SK-N-SH (cell line): Measurements from ENCODE around the gene EVL. TPM values are rescaled to one million over a fixed set of nuclear protein-coding genes. Genes with fewer than 3 reads are reported as not detected.

Experiments
- CTCF ChIA-PET: fragments of 300-600, 350-600 bp; formaldehyde crosslinking; extraction: SDS; loops from one replicate; lab custom pipeline; 2021; lab: Yijun Ruan, JAX
- POLR2A ChIA-PET: fragments of 350-600 bp; sonication (Branson Sonifier 250); formaldehyde crosslinking; extraction: SDS; loops from one replicate; lab custom pipeline; 2020; ENCODE audit warnings: antibody characterized with exemption, inconsistent platforms; lab: Yijun Ruan, JAX
- DNase-seq: peaks from one replicate; pipeline ENCODE4 v3.0.0; 2012
- H2AFZ ChIP-seq: fragments of 200-600 bp; sonication (generic); 2 replicates; pipeline ENCODE4 v1.8.1; 2016; ENCODE audit warnings: antibody characterized with exemption, mild to moderate bottlenecking, low read depth
- H3F3A ChIP-seq: fragments of 200-600 bp; sonication (generic); replicated peaks from 2 replicates; pipeline ENCODE3; 2016; ENCODE audit warnings: antibody characterized with exemption, mild to moderate bottlenecking; ENCODE audit not compliant: insufficient read depth
- H3K27ac ChIP-seq, 2 experiments: fragments of 200-500 bp in 1 of 2; fragments of 200-600 bp in 1 of 2; sonication (Bioruptor generic) in 1 of 2; sonication (generic), shearing (Covaris generic) in 1 of 2; 2 replicates each; pipeline versions ENCODE4 v1.5.1 to v1.6.1; 2014 to 2016; ENCODE audit warnings: low read depth in 2 of 2, inconsistent platforms in 1 of 2, low read length in 1 of 2, mild to moderate bottlenecking in 1 of 2, mixed read lengths in 1 of 2
- H3K27me3 ChIP-seq: fragments of 200-600 bp; sonication (generic), shearing (Covaris generic); 2 replicates; pipeline ENCODE4 v1.6.1; 2016; ENCODE audit warnings: mixed run types; ENCODE audit not compliant: insufficient read depth
- H3K36me3 ChIP-seq, 2 experiments: fragments of 200-500 bp in 1 of 2; fragments of 200-600 bp in 1 of 2; sonication (Bioruptor generic) in 1 of 2; sonication (generic) in 1 of 2; replicated peaks in 1 of 2; 2 replicates each; pipeline versions ENCODE3 to v1.5.1; 2014 to 2016; ENCODE audit warnings: low read length in 1 of 2, mild to moderate bottlenecking in 1 of 2; ENCODE audit not compliant: insufficient read depth in 2 of 2, control insufficient read depth in 1 of 2
- H3K4me1 ChIP-seq, 2 experiments: fragments of 200-500 bp in 1 of 2; fragments of 200-600 bp in 1 of 2; sonication (Bioruptor generic) in 1 of 2; sonication (generic), shearing (Covaris generic) in 1 of 2; 2 replicates each; pipeline versions ENCODE4 v1.5.1 to v1.6.1; 2014 to 2016; ENCODE audit warnings: low read depth in 1 of 2, low read length in 1 of 2, mixed run types in 1 of 2; ENCODE audit not compliant: insufficient read depth in 2 of 2, control insufficient read depth in 1 of 2
- H3K4me2 ChIP-seq: fragments of 200-600 bp; sonication (generic), shearing (Covaris generic); 2 replicates; pipeline ENCODE4 v1.6.1; 2017; ENCODE audit warnings: mixed run types
- H3K4me3 ChIP-seq, 2 experiments: fragments of 200-500 bp in 1 of 2; fragments of 200-600 bp in 1 of 2; sonication (Bioruptor generic) in 1 of 2; sonication (generic), shearing (Covaris generic) in 1 of 2; 2 replicates each; pipeline versions ENCODE4 v1.5.1 to v1.8.1; 2014 to 2016; ENCODE audit warnings: low read depth in 2 of 2, inconsistent platforms in 1 of 2, low read length in 1 of 2, mild to moderate bottlenecking in 1 of 2, mixed read lengths in 1 of 2, moderate library complexity in 1 of 2
- H3K79me2 ChIP-seq: fragments of 200-600 bp; sonication (generic); 2 replicates; pipeline ENCODE4 v1.8.1; 2017; ENCODE audit warnings: mild to moderate bottlenecking; ENCODE audit not compliant: insufficient read depth
- H3K9ac ChIP-seq: fragments of 200-600 bp; sonication (generic); 2 replicates; pipeline ENCODE4 v1.6.1; 2017; ENCODE audit warnings: mixed run types
- H3K9me2 ChIP-seq: fragments of 200-600 bp; sonication (generic); 2 replicates; pipeline ENCODE4 v1.6.1; 2017; ENCODE audit warnings: mixed run types
- H3K9me3 ChIP-seq: fragments of 200-600 bp; sonication (generic); 2 replicates; pipeline ENCODE4 v1.6.1; 2017; ENCODE audit warnings: mixed run types, mild to moderate bottlenecking, moderate library complexity
- H4K20me1 ChIP-seq: fragments of 200-600 bp; sonication (generic); 2 replicates; pipeline ENCODE4 v1.6.1; 2017; ENCODE audit warnings: mild to moderate bottlenecking, mixed run types; ENCODE audit not compliant: insufficient read depth
- CTCF ChIP-seq: fragments of 200-600 bp; sonication (generic); IDR thresholded peaks from 2 replicates; pipeline ENCODE4 v1.6.1; 2017; ENCODE audit warnings: antibody characterized with exemption, mild to moderate bottlenecking, moderate library complexity
- ELF1 ChIP-seq: IDR thresholded peaks from 2 replicates; pipeline ENCODE4 v1.4.0; 2012
- EP300 ChIP-seq, 2 experiments: IDR thresholded peaks; 2 replicates each; pipeline versions ENCODE4 v1.4.0 to v1.6.1; 2012; ENCODE audit warnings: borderline replicate concordance in 1 of 2, low read depth in 1 of 2, low read length in 1 of 2
- EZH2phosphoT487 ChIP-seq: fragments of 200-600 bp; sonication (generic); IDR thresholded peaks from 2 replicates; pipeline ENCODE4 v1.6.1; 2017; ENCODE audit warnings: low read depth, mixed run types, mild to moderate bottlenecking, antibody characterized with exemption, moderate library complexity, borderline replicate concordance
- FOSL2 ChIP-seq: IDR thresholded peaks from 2 replicates; pipeline ENCODE4 v1.4.0; 2012; ENCODE audit warnings: low read depth, mild to moderate bottlenecking, moderate library complexity, borderline replicate concordance
- FOXM1 ChIP-seq: IDR thresholded peaks from 2 replicates; pipeline ENCODE4 v1.4.0; 2012; ENCODE audit warnings: low read depth, mild to moderate bottlenecking
- MEF2A ChIP-seq: IDR thresholded peaks from 2 replicates; pipeline ENCODE4 v1.4.0; 2012; ENCODE audit warnings: low read depth, borderline replicate concordance
- MXI1 ChIP-seq: IDR thresholded peaks from 2 replicates; pipeline ENCODE4 v1.6.1; 2012; ENCODE audit warnings: mild to moderate bottlenecking, low read depth, low read length, improper control_type of control experiment
- NFIC ChIP-seq: IDR thresholded peaks from 2 replicates; pipeline ENCODE4 v1.4.0; 2012; ENCODE audit warnings: borderline replicate concordance
- PBX3 ChIP-seq: IDR thresholded peaks from 2 replicates; pipeline ENCODE4; 2012
- RAD21 ChIP-seq: IDR thresholded peaks from 2 replicates; pipeline ENCODE4 v1.6.1; 2012; ENCODE audit warnings: mild to moderate bottlenecking, low read length
- SMC3 ChIP-seq: IDR thresholded peaks from 2 replicates; pipeline ENCODE4 v1.6.1; 2012; ENCODE audit warnings: low read depth, low read length, improper control_type of control experiment
- TCF12 ChIP-seq: IDR thresholded peaks from 2 replicates; pipeline ENCODE4 v1.4.0; 2012
- YY1 ChIP-seq: IDR thresholded peaks from 2 replicates; pipeline ENCODE4 v1.4.0; 2012; ENCODE audit warnings: low read depth, mild to moderate bottlenecking
- WGBS: methylation state at CpG from one replicate; pipeline ENCODE4 v1.1.6; 2017; ENCODE audit warnings: low lambda C conversion rate; 5-methylcytosine and 5-hydroxymethylcytosine counted together
- polyA plus RNA-seq, 3 experiments: library from polyadenylated mRNA; depleted of rRNA; stranded (reverse); fragments of >200 nt; gene quantifications; 2 replicates each; pipeline ENCODE4 v1.2.3, GENCODE V29; 2012
- TF ChIP-seq, protein P1 (sequence below): fragments of 150-350 bp; IDR thresholded peaks from 2 replicates; pipeline ENCODE4 v1.6.1; 2016; ENCODE audit warnings: mild to moderate bottlenecking, low read depth, low read length

The EVL gene
- polyA plus RNA-seq, 1 of the 3 experiments (the other 2 are of a cell fraction): 36.5 TPM

GRCh38 chr14:100018482-100018881 lies 46.7 kb upstream of the EVL start:
- Histone ChIP-seq H3K79me2 (peaks cover 17% of the 10 kb centered on the region; the same call in 1 of the 2 replicates), H3K4me3 (no peak overlapping the region), H3K27me3 (no peaks in the 10 kb centered on the region), H3K4me2 (no peak overlapping the region), H3K9ac (no peak overlapping the region), H4K20me1 (no peaks in the 10 kb centered on the region; the same call in 1 of the 2 replicates), H2AFZ (no peak overlapping the region), H3F3A (no peaks in the 10 kb centered on the region), H3K9me2 (no peaks in the 10 kb centered on the region), H3K27ac (no peak overlapping the region; a peak in 1 of 4 replicates)
- ChIA-PET CTCF (interaction anchor here (1.0 to 3.2 kb wide), 5 partner anchors 12 to 174 kb away, joined by 3 to 15 read pairs (median 4); no protein-coding TSS in a partner anchor), POLR2A (interaction anchor here (0.6 kb wide), 1 partner anchor 13 kb away, joined by 4 read pairs; no protein-coding TSS in a partner anchor)
- DNase-seq: no peak
- WGBS: 51% methylated on average over 7 of the region's 8 CpGs
- TF ChIP-seq NFIC: no peak
- peak; percentile 4; the same call in 1 of the 2 replicates for TF ChIP-seq FOSL2
- TF ChIP-seq, all 33 proteins: peak for 1
- Histone ChIP-seq H3K4me1 (peaks cover 17 to 24% of the 10 kb centered on the region in 2 experiments), H3K36me3 (no peaks in the 10 kb centered on the region), H3K9me3 (no peaks in the 10 kb centered on the region)

GRCh38 chr14:100019156-100019744 lies 46.0 kb upstream of the EVL start:
- peak overlapping the region; percentile 47; the same call in 1 of the 2 replicates for H3K4me2 ChIP-seq
- no peak overlapping the region for H2AFZ ChIP-seq
- peaks cover 17 to 24% of the 10 kb centered on the region in 2 experiments for H3K4me1 ChIP-seq
- 80% methylated on average over 8 of the region's 8 CpGs for WGBS
- ChIA-PET CTCF (interaction anchor here (1.0 to 3.2 kb wide), 8 partner anchors 11 to 173 kb away, joined by 3 to 15 read pairs (median 4); no protein-coding TSS in a partner anchor), POLR2A (no interaction called here)
- no peaks in the 10 kb centered on the region for H3K9me3 ChIP-seq
- peak overlapping the region in 1 of 2 experiments; percentile 72; a peak in 2 of 4 replicates for H3K27ac ChIP-seq
- peaks cover 17% of the 10 kb centered on the region; the same call in 1 of the 2 replicates for H3K79me2 ChIP-seq
- H3K4me3 ChIP-seq: no peak overlapping the region
- DNase-seq: peak; percentile 62
- H4K20me1 ChIP-seq: no peaks in the 10 kb centered on the region; the same call in 1 of the 2 replicates
- H3K9ac ChIP-seq: no peak overlapping the region
- peak; percentile 56; the same call in 1 of the 2 replicates for TF ChIP-seq MXI1
- no peak for TF ChIP-seq NFIC
- TF ChIP-seq, protein P1, sequence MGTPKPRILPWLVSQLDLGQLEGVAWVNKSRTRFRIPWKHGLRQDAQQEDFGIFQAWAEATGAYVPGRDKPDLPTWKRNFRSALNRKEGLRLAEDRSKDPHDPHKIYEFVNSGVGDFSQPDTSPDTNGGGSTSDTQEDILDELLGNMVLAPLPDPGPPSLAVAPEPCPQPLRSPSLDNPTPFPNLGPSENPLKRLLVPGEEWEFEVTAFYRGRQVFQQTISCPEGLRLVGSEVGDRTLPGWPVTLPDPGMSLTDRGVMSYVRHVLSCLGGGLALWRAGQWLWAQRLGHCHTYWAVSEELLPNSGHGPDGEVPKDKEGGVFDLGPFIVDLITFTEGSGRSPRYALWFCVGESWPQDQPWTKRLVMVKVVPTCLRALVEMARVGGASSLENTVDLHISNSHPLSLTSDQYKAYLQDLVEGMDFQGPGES: no peak
- peak; percentile 6; the same call in 1 of the 2 replicates for TF ChIP-seq RAD21
- no peaks in the 10 kb centered on the region for H3K9me2 ChIP-seq
- no peaks in the 10 kb centered on the region for H3K27me3 ChIP-seq
- no peaks in the 10 kb centered on the region for H3F3A ChIP-seq
- no peaks in the 10 kb centered on the region for H3K36me3 ChIP-seq

DNA sequence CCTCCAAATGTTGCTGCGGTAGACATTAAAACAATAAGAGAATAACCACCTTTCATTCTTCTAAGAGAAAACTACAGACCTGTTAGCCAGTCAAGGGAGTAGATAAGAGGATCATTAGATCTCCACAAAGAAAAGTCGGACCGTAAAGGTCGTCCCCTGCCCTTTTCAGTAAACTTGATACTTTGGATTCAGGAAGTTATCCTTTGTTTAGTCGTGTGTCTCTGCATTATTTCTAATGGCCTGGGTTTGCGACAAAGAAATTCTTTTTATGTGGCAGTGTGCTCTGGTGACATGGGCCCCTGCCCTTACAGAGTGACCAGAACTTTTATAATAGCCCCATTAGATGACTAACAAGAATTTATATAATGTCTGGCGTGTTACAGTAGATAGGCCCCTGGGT lies 44.6 kb upstream of the EVL start:
- no peak for DNase-seq
- Histone ChIP-seq H3K4me2 (no peak overlapping the region), H3F3A (no peaks in the 10 kb centered on the region), H3K79me2 (peaks cover 19% of the 10 kb centered on the region; the same call in 1 of the 2 replicates), H2AFZ (no peak overlapping the region), H3K27me3 (no peaks in the 10 kb centered on the region), H3K9me2 (no peaks in the 10 kb centered on the region), H4K20me1 (no peaks in the 10 kb centered on the region; the same call in 1 of the 2 replicates), H3K36me3 (no peaks in the 10 kb centered on the region), H3K9me3 (no peaks in the 10 kb centered on the region), H3K4me3 (no peak overlapping the region), H3K4me1 (peaks cover 17 to 33% of the 10 kb centered on the region in 2 experiments), H3K9ac (no peak overlapping the region), H3K27ac (no peak overlapping the region)
- ChIA-PET CTCF (interaction anchor here (1.0 to 3.2 kb wide), 4 partner anchors 38 to 135 kb away, joined by 3 to 15 read pairs (median 5); no protein-coding TSS in a partner anchor), POLR2A (no interaction called here)
- 84% methylated on average over 7 of the region's 7 CpGs for WGBS
- TF ChIP-seq CTCF (no peak), MXI1 (no peak), YY1 (no peak), EP300 (IDR thresholded peaks at IDR 0.05; ENCODE audit: borderline replicate concordance in 1 of 2, low read depth in 1 of 2, low read length in 1 of 2) (no peak), ELF1 (no peak), SMC3 (no peak), EZH2phosphoT487 (no peak), PBX3 (no peak), RAD21 (no peak), FOSL2 (no peak), MEF2A (no peak), FOXM1 (no peak), TCF12 (no peak)
